K562 (cell line): ENCODE results near the gene RAB13. TPM values are rescaled to one million over a fixed set of nuclear protein-coding genes. Genes with fewer than 3 reads are reported as not detected.

Experiments
- ATAC-seq: fragments of 200-7000 bp; cut with Tn5 transposase; 3 replicates; pipeline ENCODE4 v1.9.1; 2020; ENCODE audit warnings: moderate library complexity
- BruUV-seq: library from RNA; stranded (reverse); fragments of 400-500 nt; replicated peaks from 2 replicates; lab custom pipeline; 2021; lab: Mats Ljungman, UMichigan
- CTCF ChIA-PET: fragments of 300-600 bp; formaldehyde crosslinking; extraction: SDS; loops from one replicate; lab custom pipeline; 2021; ENCODE audit warnings: low intra/inter-chr PET ratio; lab: Yijun Ruan, JAX
- POLR2A ChIA-PET: fragments of 300-600, 350-650 bp; sonication (Branson Sonifier 250); formaldehyde crosslinking; extraction: SDS; loops from one replicate; lab custom pipeline; 2021; ENCODE audit warnings: antibody characterized with exemption, inconsistent platforms; lab: Yijun Ruan, JAX
- DNase-seq, 4 experiments: peaks; one replicate each; pipeline versions ENCODE4 v3.0.0 to v3.0.0-alpha.2; 2011 to 2018; ENCODE audit warnings: low spot score in 3 of 4, mixed read lengths in 3 of 4; ENCODE audit errors: extremely low read depth in 1 of 4
- FAIRE-seq: peaks from 2 replicates; lab custom pipeline; 2011; peaks lifted over from hg19 to GRCh38; lab: Jason Lieb, UNC
- H2AFZ ChIP-seq: 2 replicates; pipeline ENCODE4 v1.6.0; 2011; ENCODE audit warnings: low read depth, low read length, control low read depth, inconsistent platforms
- H3K27ac ChIP-seq: fragments of 200-600 bp; 3 replicates; pipeline ENCODE4 v1.8.0; 2011; ENCODE audit warnings: low read depth, mild to moderate bottlenecking, control low read depth, inconsistent platforms, low read length, moderate library complexity, mixed read lengths; ENCODE audit errors: extremely low read depth
- H3K27me3 ChIP-seq, 2 experiments: fragments of 300-600 bp in 1 of 2; 2 replicates in 1 of 2; 3 replicates in 1 of 2; pipeline versions ENCODE4 v1.6.0 to v1.8.0; 2011; ENCODE audit warnings: inconsistent platforms in 2 of 2, low read length in 2 of 2, mild to moderate bottlenecking in 1 of 2, mixed read lengths in 1 of 2, moderate library complexity in 1 of 2; ENCODE audit not compliant: control insufficient read depth in 2 of 2, insufficient read depth in 2 of 2
- H3K36me3 ChIP-seq: fragments of 300-600 bp; 3 replicates; pipeline ENCODE4 v1.8.0; 2011; ENCODE audit warnings: mild to moderate bottlenecking, low read length, inconsistent platforms; ENCODE audit not compliant: control insufficient read depth, insufficient read depth
- H3K4me1 ChIP-seq, 2 experiments: fragments of 200-600 bp in 1 of 2; replicated peaks in 1 of 2; 2 replicates in 1 of 2; 3 replicates in 1 of 2; pipeline versions ENCODE4 v1.5.1 to v1.8.0; 2011; ENCODE audit warnings: inconsistent platforms in 2 of 2, low read length in 2 of 2, mild to moderate bottlenecking in 1 of 2, mixed read lengths in 1 of 2, moderate library complexity in 1 of 2; ENCODE audit not compliant: control insufficient read depth in 2 of 2, insufficient read depth in 2 of 2
- H3K4me2 ChIP-seq: 2 replicates; pipeline ENCODE4 v1.6.1; 2011; ENCODE audit warnings: low read length, control low read depth, inconsistent platforms, mixed read lengths; ENCODE audit not compliant: insufficient read depth
- H3K4me3 ChIP-seq: fragments of 200-600 bp; sonication (generic), shearing (Covaris generic); 2 replicates; pipeline ENCODE4 v1.5.1; 2016; ENCODE audit warnings: control low read depth, inconsistent platforms
- H3K79me2 ChIP-seq: fragments of 200-600 bp; 3 replicates; pipeline ENCODE4 v1.8.0; 2011; ENCODE audit warnings: low read length, inconsistent platforms; ENCODE audit not compliant: control insufficient read depth, insufficient read depth
- H3K9ac ChIP-seq, 2 experiments: 2 replicates each; pipeline versions ENCODE4 v1.6.0 to v1.6.1; 2011; ENCODE audit warnings: low read depth in 2 of 2, low read length in 2 of 2, control low read depth in 1 of 2, inconsistent platforms in 1 of 2, mild to moderate bottlenecking in 1 of 2, mixed read lengths in 1 of 2; ENCODE audit not compliant: insufficient read depth in 1 of 2
- H3K9me1 ChIP-seq: one replicate; pipeline ENCODE4 v1.6.0; 2011; ENCODE audit warnings: inconsistent platforms, mild to moderate bottlenecking, low read length, moderate library complexity; ENCODE audit not compliant: control insufficient read depth, insufficient read depth
- H3K9me3 ChIP-seq: replicated peaks from 2 replicates; pipeline ENCODE4 v1.5.1; 2011; ENCODE audit warnings: low read depth, low read length, inconsistent platforms; ENCODE audit not compliant: control insufficient read depth, insufficient read depth
- H4K20me1 ChIP-seq: replicated peaks from 2 replicates; pipeline ENCODE4 v1.6.1; 2011; ENCODE audit warnings: low read length, inconsistent platforms, mixed read lengths; ENCODE audit not compliant: control insufficient read depth, insufficient read depth
- CREB1 ChIP-seq, 2 experiments: sonication (generic) in 1 of 2; formaldehyde crosslinking in 1 of 2; IDR thresholded peaks; 2 replicates each; pipeline versions ENCODE4 v1.6.1 to v1.8.0; 2012 to 2022; ENCODE audit warnings: inconsistent platforms in 1 of 2, mild to moderate bottlenecking in 1 of 2, missing genetic modification reagents in 1 of 2, moderate library complexity in 1 of 2
- CTBP1 ChIP-seq: fragments of 450-650 bp; IDR thresholded peaks from 2 replicates; pipeline ENCODE4 v1.6.1; 2016; ENCODE audit warnings: borderline replicate concordance
- NFE2L1 ChIP-seq: fragments of 450-650 bp; IDR thresholded peaks from 2 replicates; pipeline ENCODE4 v1.6.1; 2016; ENCODE audit warnings: missing genetic modification characterization, low read depth, mild to moderate bottlenecking, missing compliant biosample characterization, moderate library complexity, borderline replicate concordance
- NFIC ChIP-seq: fragments of 450-650 bp; IDR thresholded peaks from 2 replicates; pipeline ENCODE4 v1.6.1; 2017; ENCODE audit warnings: mild to moderate bottlenecking, inconsistent platforms
- NR2C1 ChIP-seq, 2 experiments: fragments of 450-650 bp; IDR thresholded peaks; 2 replicates each; pipeline ENCODE4 v1.6.1; 2017; ENCODE audit warnings: mild to moderate bottlenecking in 2 of 2, antibody characterized with exemption in 1 of 2, inconsistent platforms in 1 of 2, missing compliant biosample characterization in 1 of 2, missing genetic modification characterization in 1 of 2
- RBBP5 ChIP-seq: fragments of 200-600 bp; sonication (generic); IDR thresholded peaks from 2 replicates; pipeline ENCODE4 v1.6.1; 2012; ENCODE audit warnings: borderline replicate concordance, mild to moderate bottlenecking, low read length, control low read depth, inconsistent platforms; ENCODE audit not compliant: insufficient read depth, poor library complexity, severe bottlenecking
- SRSF9 ChIP-seq: fragments of 200-400 bp; formaldehyde crosslinking; IDR thresholded peaks from 2 replicates; pipeline ENCODE4 v1.6.1; 2017; ENCODE audit warnings: low read depth, low read length, borderline replicate concordance
- TAF15 ChIP-seq: fragments of 200-400 bp; formaldehyde crosslinking; IDR thresholded peaks from 2 replicates; pipeline ENCODE4 v1.6.1; 2017; ENCODE audit warnings: mild to moderate bottlenecking, low read depth, low read length, moderate library complexity
- UBTF ChIP-seq, 2 experiments: IDR thresholded peaks; 2 replicates each; pipeline ENCODE4 v1.6.1; 2012; ENCODE audit warnings: improper control_type of control experiment in 2 of 2, low read depth in 2 of 2, low read length in 2 of 2, borderline replicate concordance in 1 of 2
- ZNF212 ChIP-seq: fragments of 450-650 bp; formaldehyde crosslinking; IDR thresholded peaks from 2 replicates; pipeline ENCODE4 v1.4.0; 2020; ENCODE audit warnings: mild to moderate bottlenecking
- ZNF280B ChIP-seq: fragments of 250-450 bp; sonication (Bioruptor Pico); IDR thresholded peaks from 2 replicates; pipeline ENCODE4 v1.5.1; 2021; ENCODE audit warnings: mild to moderate bottlenecking
- ZNF444 ChIP-seq: fragments of 250-450 bp; sonication (Bioruptor Pico); IDR thresholded peaks from 2 replicates; pipeline ENCODE4 v1.4.0; 2020; ENCODE audit warnings: mild to moderate bottlenecking, moderate library complexity
- ZNF586 ChIP-seq: fragments of 450-650 bp; formaldehyde crosslinking; conservative IDR thresholded peaks from 2 replicates; pipeline ENCODE4 v1.4.0; 2020; ENCODE audit warnings: mild to moderate bottlenecking, moderate library complexity
- ZNF589 ChIP-seq: fragments of 200-800 bp; sonication (Bioruptor generic); IDR thresholded peaks from 2 replicates; pipeline ENCODE4 v1.6.1; 2016; ENCODE audit warnings: low read depth, missing genetic modification characterization, missing compliant biosample characterization
- ZNF830 ChIP-seq: fragments of 250-450 bp; sonication (Bioruptor Pico); IDR thresholded peaks from 2 replicates; pipeline ENCODE4 v1.5.0; 2021; ENCODE audit warnings: mild to moderate bottlenecking
- WGBS: fragments of 100-300 bp; shearing (Covaris generic); methylation state at CpG from one replicate; pipeline ENCODE4 v1.1.6; 2016; ENCODE audit warnings: low coverage, mixed read lengths; ENCODE audit not compliant: insufficient coverage; ENCODE audit errors: missing lambda C conversion rate; 5-methylcytosine and 5-hydroxymethylcytosine counted together
- in situ Hi-C: fragments of 300-500 bp; cut with MboI; formaldehyde crosslinking; loops from 4 replicates; pipeline ENCODE4 v1.15.0; 2018; ENCODE audit warnings: inconsistent platforms, mixed read lengths
- intact Hi-C: fragments of 100-400 bp; cut with micrococcal nuclease; formaldehyde crosslinking; loops from 2 replicates; pipeline ENCODE4 v1.14.2; 2022
- polyA plus RNA-seq, 8 experiments: library from polyadenylated mRNA; depleted of rRNA in 4 of 8; stranded (reverse) in 5 of 8; unstranded in 3 of 8; fragments of >200 nt; fragmentation: Nextera tagmentation in 2 of 8; fragmentation: Illumina TruSeq in 1 of 8; extraction: Ambion mirVana in 2 of 8; extraction: Trizol in 1 of 8; gene quantifications; 2 replicates each; pipeline versions ENCODE4 v1.2.1 to v1.2.3, GENCODE V29; 2011 to 2014; ENCODE audit warnings: inconsistent platforms in 1 of 8, missing spikeins in 1 of 8
- total RNA-seq, 7 experiments: library from RNA; depleted of rRNA in 6 of 7; stranded (reverse); fragments of >200 nt in 6 of 7; fragmentation: Illumina TruSeq in 2 of 7; extraction: Trizol in 2 of 7; gene quantifications; 2 replicates each; pipeline versions ENCODE4 v1.2.1 to v1.2.3, GENCODE V29; 2011 to 2021; ENCODE audit warnings: low replicate concordance in 1 of 7

RAB13 gene
- total and polyA plus RNA-seq, 9 of the 15 experiments (the other 6 are each of a cell fraction or from before 2014, with no cell fraction given): 22.3 to 100 (median 39.8) TPM

DNA sequence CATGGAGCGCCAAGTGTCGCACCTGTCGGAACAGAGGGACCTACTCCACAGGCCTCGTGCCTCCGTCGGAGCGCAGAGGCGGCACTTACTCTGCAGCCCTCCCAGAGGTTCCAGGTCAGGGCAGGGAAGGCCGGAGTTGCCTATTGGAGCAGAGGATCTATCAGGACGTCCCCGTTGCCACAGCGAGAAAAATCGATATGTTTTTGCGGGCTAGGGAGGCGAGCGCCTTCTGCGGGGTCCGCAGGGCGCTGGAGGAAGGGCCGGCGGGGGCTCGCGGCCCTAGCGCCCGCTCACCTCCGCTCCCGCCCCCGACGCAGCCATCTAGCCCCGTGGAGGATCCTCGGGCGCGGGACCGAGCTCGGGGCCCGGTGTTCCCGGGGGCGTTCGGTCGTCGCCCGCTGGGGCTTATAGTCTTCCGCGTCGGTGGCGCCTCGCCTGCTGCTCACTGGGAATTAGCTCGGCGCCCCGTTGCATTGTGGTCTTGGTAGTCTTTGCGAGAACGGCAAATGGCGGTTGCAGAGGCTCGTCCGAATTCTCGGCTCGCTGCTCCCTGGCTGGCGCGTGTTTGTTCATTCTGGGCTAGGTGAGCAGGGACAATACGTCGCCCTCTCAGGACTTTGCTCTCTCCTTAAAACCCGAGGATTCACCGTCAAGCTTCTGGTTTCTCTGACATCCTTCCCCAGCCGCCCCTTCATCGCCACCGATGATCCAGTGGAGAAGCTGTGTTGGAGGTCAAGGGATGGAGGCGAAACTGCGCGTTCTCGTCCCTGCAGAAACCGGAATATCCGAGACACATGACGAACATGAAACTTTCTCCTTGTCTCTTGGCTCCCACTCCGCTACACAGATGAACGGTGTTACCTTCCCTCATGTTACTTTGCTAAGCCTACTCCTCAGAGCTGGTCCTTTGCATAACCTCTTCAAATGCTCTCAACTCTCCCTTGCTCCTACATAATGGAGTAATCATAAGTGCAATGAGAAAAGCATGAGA, 8.6 kb downstream of the RAB13 start, which contains the start of gene JTB:
JTB (minus strand) TSS at position 425 of the 991 bp plus-strand sequence; CDS start at position 3, 422 bp downstream.
- Histone ChIP-seq H3K9ac (peak within 1 kb of the TSS; percentile 98 to 100), H3K9me3 (no peaks in the 10 kb centered on the region), H3K27me3 (no peaks in the 10 kb centered on the region), H3K27ac (peak within 1 kb of the TSS; percentile 91), H2AFZ (peak within 1 kb of the TSS; percentile 89), H3K4me3 (peak within 1 kb of the TSS; percentile 84), H3K4me2 (peak within 1 kb of the TSS; percentile 99), H3K79me2 (peaks cover 42% of the 10 kb centered on the region), H3K4me1 (peaks cover 13 to 17% of the 10 kb centered on the region in 2 experiments; a peak in 4 of 5 replicates), H3K9me1 (no peaks in the 10 kb centered on the region), H4K20me1 (no peaks in the 10 kb centered on the region), H3K36me3 (peaks cover 45% of the 10 kb centered on the region)
- in situ Hi-C loops (no loop called here), intact Hi-C loops (loop anchor here (2.0 kb wide), 1 partner anchor 55 kb away; the partner anchor contains the start of gene GATAD2B)
- DNase-seq (peak; percentile 83 to 93 (median 84)), ATAC-seq (peak; percentile 90), FAIRE-seq (peak; percentile 70)
- CTCF ChIA-PET: no interaction called here
- BruUV-seq: TSS peak; percentile 91
- POLR2A ChIA-PET: interaction anchor here (0.6 to 7.1 kb wide), 22 partner anchors 9 to 375 kb away, joined by 3 to 104 read pairs (median 4); partner anchors contain the start of genes CREB3L4, CRTC2, DENND4B and RAB13
- WGBS: under 1% methylated on average over 62 of the region's 75 CpGs
- TF ChIP-seq ZNF280B (no peak), UBTF (IDR thresholded peaks at IDR 0.05; ENCODE audit: borderline replicate concordance in 1 of 2, low read depth in 2 of 2, low read length in 2 of 2) (peak in 1 of 2 experiments; percentile 37; a peak in 1 of 4 replicates), ZNF586 (CRISPR knock-in tag) (no peak), ZNF444 (CRISPR knock-in tag) (no peak), ZNF589 (CRISPR knock-in tag) (no peak), SRSF9 (no peak), NFIC (peak; percentile 8; the same call in 1 of the 2 replicates), ZNF830 (CRISPR knock-in tag) (0 out of 2 replicates have a peak, but pooled peaks have one; percentile 24), RBBP5 (peak; percentile 87), NFE2L1 (no peak), CREB1 (IDR thresholded peaks at IDR 0.05) (peak; percentile 80), CREB1 (CRISPR knock-in tag; IDR thresholded peaks at IDR 0.05) (peak; percentile 64; the same call in 1 of the 2 replicates), TAF15 (no peak), ZNF212 (0 out of 2 replicates have a peak, but pooled peaks have one; percentile 6), NR2C1 (IDR thresholded peaks at IDR 0.05) (peak; percentile 31; the same call in 1 of the 2 replicates), NR2C1 (tag; IDR thresholded peaks at IDR 0.05) (peak; percentile 61; the same call in 1 of the 2 replicates), CTBP1 (0 out of 2 replicates have a peak, but pooled peaks have one; percentile 3)
